Liver (tissue), 9 donors: ENCODE results near the gene COLEC11. TPM values are rescaled to one million over a fixed set of nuclear protein-coding genes. Genes with fewer than 3 reads are reported as not detected.

Experiments used
- DNase-seq: peaks from one replicate; pipeline ENCODE4 v3.0.0-alpha.2; 2017; ENCODE audit warnings: low spot score
- H3K27ac ChIP-seq, 2 donors: one replicate each; pipeline ENCODE4 v1.7.0; 2013; ENCODE audit warnings: inconsistent platforms in 2 of 2, low read length in 2 of 2, control low read depth in 1 of 2, low read depth in 1 of 2, mild to moderate bottlenecking in 1 of 2
- H3K27me3 ChIP-seq, 4 donors: one replicate each; pipeline versions ENCODE4 v1.6.1 to v1.7.0; 2013; ENCODE audit warnings: low read length in 3 of 4, inconsistent platforms in 1 of 4, mild to moderate bottlenecking in 1 of 4, moderate library complexity in 1 of 4; ENCODE audit not compliant: control insufficient read depth in 4 of 4, insufficient read depth in 4 of 4
- H3K36me3 ChIP-seq, 4 donors: one replicate each; pipeline versions ENCODE4 v1.6.1 to v1.7.0; 2013; ENCODE audit warnings: low read length in 3 of 4, mild to moderate bottlenecking in 3 of 4, low read depth in 1 of 4, moderate library complexity in 1 of 4; ENCODE audit not compliant: control insufficient read depth in 4 of 4, insufficient read depth in 3 of 4
- H3K4me1 ChIP-seq, 4 donors: one replicate each; pipeline versions ENCODE4 v1.6.1 to v1.7.0; 2013; ENCODE audit warnings: low read length in 3 of 4, mild to moderate bottlenecking in 3 of 4, moderate library complexity in 1 of 4; ENCODE audit not compliant: control insufficient read depth in 4 of 4, insufficient read depth in 4 of 4
- H3K4me3 ChIP-seq, 3 donors: one replicate each; pipeline versions ENCODE4 v1.6.1 to v1.7.0; 2013; ENCODE audit warnings: low read length in 3 of 3, control low read depth in 1 of 3, low read depth in 1 of 3, mild to moderate bottlenecking in 1 of 3
- H3K9ac ChIP-seq, 2 donors: one replicate each; pipeline ENCODE4 v1.7.0; 2013; ENCODE audit warnings: low read length in 2 of 2, mild to moderate bottlenecking in 2 of 2, moderate library complexity in 2 of 2, control low read depth in 1 of 2, low read depth in 1 of 2
- H3K9me3 ChIP-seq, 4 donors: one replicate each; pipeline versions ENCODE4 v1.6.1 to v1.7.0; 2013; ENCODE audit warnings: low read length in 3 of 4; ENCODE audit not compliant: control insufficient read depth in 4 of 4
- CTCF ChIP-seq: fragments of 150-350 bp; IDR thresholded peaks from 2 replicates; pipeline ENCODE4 v1.5.1; 2017; ENCODE audit warnings: improper control_type of control experiment, low read depth, low read length; ENCODE audit not compliant: missing input control
- EGR1 ChIP-seq, 2 donors: IDR thresholded peaks; 2 replicates each; pipeline ENCODE4 v1.6.1; 2016 to 2018; ENCODE audit warnings: antibody characterized with exemption in 2 of 2, low read depth in 2 of 2
- FOXA1 ChIP-seq: IDR thresholded peaks from 2 replicates; pipeline ENCODE4 v1.6.1; 2016; ENCODE audit warnings: antibody characterized with exemption
- FOXA2 ChIP-seq: IDR thresholded peaks from 2 replicates; pipeline ENCODE4 v1.6.1; 2016; ENCODE audit warnings: antibody characterized with exemption
- GABPA ChIP-seq, 2 donors: IDR thresholded peaks in 1 of 2; conservative IDR thresholded peaks in 1 of 2; 2 replicates each; pipeline ENCODE4 v1.6.1; 2016; ENCODE audit warnings: antibody characterized with exemption in 2 of 2, mild to moderate bottlenecking in 1 of 2, moderate library complexity in 1 of 2
- HNF4A ChIP-seq, 2 donors: conservative IDR thresholded peaks; 2 replicates each; pipeline ENCODE4 v1.6.1; 2016; ENCODE audit warnings: antibody characterized with exemption in 2 of 2, mild to moderate bottlenecking in 2 of 2
- HNF4G ChIP-seq: IDR thresholded peaks from 2 replicates; pipeline ENCODE4 v1.6.1; 2016; ENCODE audit warnings: antibody characterized with exemption
- JUND ChIP-seq, 2 donors: IDR thresholded peaks; 2 replicates each; pipeline ENCODE4 v1.6.1; 2016; ENCODE audit warnings: antibody characterized with exemption in 2 of 2
- NR2F2 ChIP-seq: IDR thresholded peaks from 2 replicates; pipeline ENCODE4 v1.6.1; 2016; ENCODE audit warnings: antibody characterized with exemption
- REST ChIP-seq: IDR thresholded peaks from 2 replicates; pipeline ENCODE4 v1.6.1; 2016; ENCODE audit warnings: antibody characterized with exemption, mild to moderate bottlenecking
- RXRA ChIP-seq, 2 donors: IDR thresholded peaks; 2 replicates each; pipeline ENCODE4 v1.6.1; 2017 to 2018; ENCODE audit warnings: antibody characterized with exemption in 2 of 2, mild to moderate bottlenecking in 1 of 2
- SP1 ChIP-seq: IDR thresholded peaks from 2 replicates; pipeline ENCODE4 v1.6.1; 2018; ENCODE audit warnings: antibody characterized with exemption, mild to moderate bottlenecking
- YY1 ChIP-seq: IDR thresholded peaks from 2 replicates; pipeline ENCODE4 v1.6.1; 2016; ENCODE audit warnings: antibody characterized with exemption, mild to moderate bottlenecking
- ZBTB33 ChIP-seq: IDR thresholded peaks from 2 replicates; pipeline ENCODE4 v1.6.1; 2016; ENCODE audit warnings: antibody characterized with exemption
- WGBS: extraction: QIAGEN DNeasy Blood & Tissue Kit; methylation state at CpG from one replicate; pipeline ENCODE4 v1.1.7; 2013; 5-methylcytosine and 5-hydroxymethylcytosine counted together
- polyA plus RNA-seq, 2 donors: library from polyadenylated mRNA; stranded (reverse) in 1 of 2; unstranded in 1 of 2; fragments of 200-250 nt in 1 of 2; fragments of >200 nt in 1 of 2; fragmentation: Nextera tagmentation in 1 of 2; extraction: Ambion mirVana in 1 of 2; gene quantifications; one replicate each; pipeline versions ENCODE4 v1.2.1 to v1.2.3, GENCODE V29; 2013 to 2015
- total RNA-seq, 2 donors: library from RNA; depleted of rRNA; stranded (reverse); fragments of >200 nt; gene quantifications; one replicate each; pipeline ENCODE4 v1.2.3, GENCODE V29; 2014
- TF ChIP-seq, protein P1 (sequence below): IDR thresholded peaks from 2 replicates; pipeline ENCODE4 v1.6.1; 2016; ENCODE audit warnings: antibody characterized with exemption
- TF ChIP-seq, protein P2 (sequence below): IDR thresholded peaks from 2 replicates; pipeline ENCODE4 v1.6.1; 2016; ENCODE audit warnings: antibody characterized with exemption
- donor health status: healthy.
- donor health status: healthy.
- donor health status: healthy.
- donor health status: healthy.
- donor health status: healthy.

COLEC11 gene
- total and polyA plus RNA-seq, 4 donors, result 31.0 to 100 (median 70.9) TPM

- Histone ChIP-seq H3K27me3 (no peaks in the 10 kb centered on the region), H3K9ac (peak overlapping the region in 1 of 2 donors; percentile 31), H3K4me3 (peak overlapping the region in 1 of 3 donors; percentile 4), H3K27ac (peak overlapping the region; percentile 14 to 79), H3K4me1 (peaks cover 0 to 11% (median 5%) of the 10 kb centered on the region in 4 donors), H3K9me3 (no peaks in the 10 kb centered on the region), H3K36me3 (no peaks in the 10 kb centered on the region)
- WGBS, result 86% methylated on average over 6 of the region's 6 CpGs
- TF ChIP-seq, protein P1, sequence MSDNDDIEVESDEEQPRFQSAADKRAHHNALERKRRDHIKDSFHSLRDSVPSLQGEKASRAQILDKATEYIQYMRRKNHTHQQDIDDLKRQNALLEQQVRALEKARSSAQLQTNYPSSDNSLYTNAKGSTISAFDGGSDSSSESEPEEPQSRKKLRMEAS, result no peak
- TF ChIP-seq FOXA2 (no peak), HNF4G (no peak), GABPA (IDR thresholded peaks at IDR 0.05 in 1 of 2, conservative IDR thresholded peaks at IDR 0.05 in 1 of 2) (no peak), YY1 (no peak), EGR1 (IDR thresholded peaks at IDR 0.05; ENCODE audit: low read depth in 2 of 2) (no peak), JUND (IDR thresholded peaks at IDR 0.05) (no peak), HNF4A (conservative IDR thresholded peaks at IDR 0.05) (no peak), RXRA (IDR thresholded peaks at IDR 0.05) (no peak), FOXA1 (no peak), REST (no peak), CTCF (no peak), NR2F2 (no peak), SP1 (no peak), ZBTB33 (no peak)
- TF ChIP-seq, protein P2, sequence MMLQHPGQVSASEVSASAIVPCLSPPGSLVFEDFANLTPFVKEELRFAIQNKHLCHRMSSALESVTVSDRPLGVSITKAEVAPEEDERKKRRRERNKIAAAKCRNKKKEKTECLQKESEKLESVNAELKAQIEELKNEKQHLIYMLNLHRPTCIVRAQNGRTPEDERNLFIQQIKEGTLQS, result no peak
- DNase-seq, result no peak
These were observed 1.1 kb downstream of the COLEC11 start for GRCh38 chr2:3595985-3596384.

- peak overlapping the region in 1 of 2 donors; percentile 2 for H3K9ac ChIP-seq
- no peak for DNase-seq
- WGBS, result 90% methylated on average over 16 of the region's 16 CpGs
These were observed 2.0 kb downstream of the COLEC11 start for GRCh38 chr2:3596901-3597417.

More at GRCh38 chr2:3596901-3597417, 2.0 kb downstream of the COLEC11 start:
- Histone ChIP-seq H3K36me3 (no peaks in the 10 kb centered on the region), H3K9me3 (no peaks in the 10 kb centered on the region), H3K27me3 (no peaks in the 10 kb centered on the region), H3K4me3 (no peak overlapping the region), H3K4me1 (peaks cover 0 to 11% (median 5%) of the 10 kb centered on the region in 4 donors), H3K27ac (peak overlapping the region; percentile 36 to 39)
- TF ChIP-seq JUND (IDR thresholded peaks at IDR 0.05), result no peak
- no peak for TF ChIP-seq GABPA (IDR thresholded peaks at IDR 0.05 in 1 of 2, conservative IDR thresholded peaks at IDR 0.05 in 1 of 2)
- no peak for TF ChIP-seq HNF4A (conservative IDR thresholded peaks at IDR 0.05)
- TF ChIP-seq REST, result no peak
